ENCODE measurements around the gene FMR1.

Gene FMR1

GRCh38 chrX:147957291-147957690, 45.6 kb downstream of the FMR1 start:
- TF ChIP-seq CTCF (IDR thresholded peaks at IDR 0.05; ENCODE audit: low read depth, low read length, missing control alignments), result no peak
- H3K4me3 ChIP-seq (replicated peaks; ENCODE audit: low read depth, low read length), result no peak overlapping the region
- no peak for DNase-seq (ENCODE audit: extremely low read depth, low read depth)

- no peak overlapping the region for H3K4me3 ChIP-seq (replicated peaks; ENCODE audit: low read depth, low read length)
- TF ChIP-seq CTCF (IDR thresholded peaks at IDR 0.05; ENCODE audit: low read depth, low read length, missing control alignments), result no peak
- no peak for DNase-seq (ENCODE audit: extremely low read depth, low read depth)
Observed at GRCh38 chrX:147958291-147958690, 46.6 kb downstream of the FMR1 start.

GRCh38 chrX:147960722-147961121, 49.0 kb downstream of the FMR1 start:
- no peak for DNase-seq (ENCODE audit: extremely low read depth, low read depth)
- TF ChIP-seq CTCF (IDR thresholded peaks at IDR 0.05; ENCODE audit: low read depth, low read length, missing control alignments), result no peak
- no peak overlapping the region for H3K4me3 ChIP-seq (replicated peaks; ENCODE audit: low read depth, low read length)

GRCh38 chrX:147962476-147962875, 50.8 kb downstream of the FMR1 start:
- DNase-seq (ENCODE audit: extremely low read depth, low read depth), result no peak
- no peak for TF ChIP-seq CTCF (IDR thresholded peaks at IDR 0.05; ENCODE audit: low read depth, low read length, missing control alignments)
- no peak overlapping the region for H3K4me3 ChIP-seq (replicated peaks; ENCODE audit: low read depth, low read length)

GRCh38 chrX:147978931-147979330, 67.2 kb downstream of the FMR1 start:
- no peak for TF ChIP-seq CTCF (IDR thresholded peaks at IDR 0.05; ENCODE audit: low read depth, low read length, missing control alignments)
- H3K4me3 ChIP-seq (replicated peaks; ENCODE audit: low read depth, low read length), result no peak overlapping the region
- no peak for DNase-seq (ENCODE audit: extremely low read depth, low read depth)

GRCh38 chrX:147981038-147981752, 69.5 kb downstream of the FMR1 start, which contains the start of gene FMR1NB:
Gene FMR1NB, plus strand, starts transcription at chrX:147981337. Its CDS starts 66 bp downstream, at chrX:147981403.
- no peak for TF ChIP-seq CTCF (IDR thresholded peaks at IDR 0.05; ENCODE audit: low read depth, low read length, missing control alignments)
- no peak within 1 kb of the TSS for H3K4me3 ChIP-seq (replicated peaks; ENCODE audit: low read depth, low read length)
- no peak for DNase-seq (ENCODE audit: extremely low read depth, low read depth)

Measured in HFF-Myc (cell line).